Activated T-helper 2 cell treated with anti-CD3 and anti-CD28 coated beads, Interferon-gamma antibody, Interleukin-2, Interleukin-4, amounts not matched to agents 10 μg/mL and 5 μg/mL and 100 μg/mL, durations not matched to agents 14 hours and 24 hours and 36 hours (primary cell): ENCODE measurements around the gene DGCR2. TPM values are rescaled to one million over a fixed set of nuclear protein-coding genes. Genes with fewer than 3 reads are reported as not detected.

ENCODE experiments used
- DNase-seq: peaks from one replicate; pipeline ENCODE4 v3.0.0; 2021; ENCODE audit warnings: low spot score
- H3K27ac Mint-ChIP-seq: one replicate; pipeline ENCODE4 v1.8.0; 2021; ENCODE audit warnings: mixed read lengths
- H3K27me3 Mint-ChIP-seq: one replicate; pipeline ENCODE4 v1.8.0; 2021; ENCODE audit warnings: low read depth, mixed read lengths
- H3K36me3 Mint-ChIP-seq: one replicate; pipeline ENCODE4 v1.8.0; 2021; ENCODE audit warnings: low read depth, mixed read lengths
- H3K4me1 Mint-ChIP-seq: one replicate; pipeline ENCODE4 v1.8.0; 2021; ENCODE audit warnings: low read depth, mixed read lengths
- H3K4me3 Mint-ChIP-seq: one replicate; pipeline ENCODE4 v1.8.0; 2021; ENCODE audit warnings: low read depth, mild to moderate bottlenecking, moderate library complexity, mixed read lengths
- H3K9me3 Mint-ChIP-seq: one replicate; pipeline ENCODE4 v1.8.0; 2021; ENCODE audit warnings: mixed read lengths
- intact Hi-C: fragments of 100-400 bp; cut with micrococcal nuclease; formaldehyde crosslinking; loops from one replicate; pipeline ENCODE4 v1.15.1; 2023
- total RNA-seq: library from RNA; stranded (reverse); gene quantifications from 2 replicates; pipeline ENCODE4 v1.2.3, GENCODE V29; 2022

The DGCR2 gene
- total RNA-seq, 1 donor from 2014 or later = 22.5 TPM

- H3K36me3 Mint-ChIP-seq = peaks cover 2% of the 10 kb centered on the region
- H3K27ac Mint-ChIP-seq = no peak overlapping the region
- no peaks in the 10 kb centered on the region for H3K27me3 Mint-ChIP-seq
- DNase-seq = no peak
- H3K9me3 Mint-ChIP-seq = no peaks in the 10 kb centered on the region
- H3K4me3 Mint-ChIP-seq = no peak overlapping the region
- intact Hi-C loops = no loop called here
- H3K4me1 Mint-ChIP-seq = peaks cover 33% of the 10 kb centered on the region
Measured at GRCh38 chr22:19108807-19109197, 13.4 kb downstream of the DGCR2 start.

- Mint-ChIP-seq H3K27me3 (no peaks in the 10 kb centered on the region), H3K27ac (no peak overlapping the region), H3K9me3 (no peaks in the 10 kb centered on the region), H3K36me3 (peaks cover 2% of the 10 kb centered on the region), H3K4me1 (peaks cover 33% of the 10 kb centered on the region), H3K4me3 (no peak overlapping the region)
- intact Hi-C loops = no loop called here
- DNase-seq = no peak
Measured at GRCh38 chr22:19107730-19108074, 14.5 kb downstream of the DGCR2 start.

- Mint-ChIP-seq H3K36me3 (peaks cover 2% of the 10 kb centered on the region), H3K4me1 (peaks cover 33% of the 10 kb centered on the region), H3K9me3 (no peaks in the 10 kb centered on the region), H3K27ac (no peak overlapping the region), H3K4me3 (no peak overlapping the region), H3K27me3 (no peaks in the 10 kb centered on the region)
- intact Hi-C loops = no loop called here
- no peak for DNase-seq
Measured at GRCh38 chr22:19106886-19107729, 15.1 kb downstream of the DGCR2 start.

DNA sequence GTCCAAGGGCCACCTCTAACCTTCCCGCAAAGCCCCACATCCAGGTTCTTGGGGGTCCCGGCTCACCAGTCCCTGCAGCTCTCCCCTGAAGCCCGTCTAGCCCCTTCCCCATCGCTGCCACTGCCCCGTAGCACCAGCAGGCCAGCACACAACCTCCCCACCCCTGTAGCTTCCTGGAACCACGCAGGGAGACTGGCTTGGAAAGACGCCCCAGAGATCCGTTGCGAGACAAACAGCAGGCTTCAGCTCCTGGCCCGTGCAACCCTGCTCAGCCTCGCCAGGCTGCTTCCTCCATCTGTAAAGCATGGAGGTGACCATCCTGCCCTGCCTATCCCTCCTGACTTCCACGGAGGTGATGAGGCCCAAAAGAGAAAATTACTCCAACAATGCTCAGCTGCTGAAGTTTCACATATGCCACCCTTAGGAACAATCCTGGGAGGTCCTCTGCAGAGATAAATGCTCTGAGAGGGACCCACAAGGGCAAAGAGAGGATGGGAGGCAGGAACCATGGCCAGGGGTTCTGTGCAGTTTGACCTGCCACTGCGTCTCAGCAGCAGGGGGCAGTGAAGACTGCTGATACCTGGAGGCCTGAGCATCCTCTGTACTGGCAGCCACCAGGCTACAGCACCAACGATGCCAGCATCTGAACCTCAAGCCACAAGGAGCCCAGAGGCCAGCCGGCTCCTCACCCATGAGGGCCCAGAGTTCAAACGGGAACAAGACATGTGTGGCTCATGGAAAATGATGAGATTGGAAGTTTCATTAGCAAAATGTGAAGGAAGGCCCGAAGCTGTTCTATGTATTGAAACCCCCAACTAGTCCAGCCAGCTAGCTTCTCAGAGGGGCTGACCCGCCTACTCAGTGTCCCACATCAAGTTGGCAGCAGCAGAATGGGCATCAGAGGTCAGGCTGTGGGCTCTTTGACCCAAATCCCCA lies 16.1 kb downstream of the DGCR2 start:
- H3K4me1 Mint-ChIP-seq = peaks cover 28% of the 10 kb centered on the region

DNA sequence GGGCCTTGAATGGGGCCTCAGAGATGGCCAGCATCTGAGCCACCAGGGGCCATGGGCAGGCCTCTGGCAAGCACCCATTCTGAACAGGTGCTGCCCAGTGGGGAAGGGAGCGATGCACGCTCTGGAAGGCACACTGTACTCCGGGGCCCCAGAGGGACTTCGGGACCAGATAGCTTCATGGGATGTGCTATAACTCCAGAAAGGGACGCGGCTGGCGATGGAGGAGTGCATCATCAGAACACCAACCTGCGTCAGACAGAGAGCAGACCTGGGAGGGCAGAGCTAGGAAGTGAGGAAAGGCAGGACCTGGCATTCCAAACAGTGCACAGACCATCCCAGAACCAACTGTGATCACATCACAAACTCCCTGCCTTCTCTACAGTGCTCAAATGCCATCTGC lies 16.8 kb downstream of the DGCR2 start:
- Mint-ChIP-seq H3K27me3 (no peaks in the 10 kb centered on the region), H3K9me3 (no peaks in the 10 kb centered on the region), H3K4me3 (no peak overlapping the region), H3K27ac (no peak overlapping the region), H3K4me1 (peaks cover 25% of the 10 kb centered on the region), H3K36me3 (no peaks in the 10 kb centered on the region)
- DNase-seq = no peak
- intact Hi-C loops = no loop called here

More for the DNA sequence above, 16.1 kb downstream of the DGCR2 start:
- Mint-ChIP-seq H3K27me3 (no peaks in the 10 kb centered on the region), H3K4me3 (no peak overlapping the region), H3K27ac (no peak overlapping the region), H3K9me3 (no peaks in the 10 kb centered on the region), H3K36me3 (no peaks in the 10 kb centered on the region)
- no peak for DNase-seq
- intact Hi-C loops = no loop called here

DNA sequence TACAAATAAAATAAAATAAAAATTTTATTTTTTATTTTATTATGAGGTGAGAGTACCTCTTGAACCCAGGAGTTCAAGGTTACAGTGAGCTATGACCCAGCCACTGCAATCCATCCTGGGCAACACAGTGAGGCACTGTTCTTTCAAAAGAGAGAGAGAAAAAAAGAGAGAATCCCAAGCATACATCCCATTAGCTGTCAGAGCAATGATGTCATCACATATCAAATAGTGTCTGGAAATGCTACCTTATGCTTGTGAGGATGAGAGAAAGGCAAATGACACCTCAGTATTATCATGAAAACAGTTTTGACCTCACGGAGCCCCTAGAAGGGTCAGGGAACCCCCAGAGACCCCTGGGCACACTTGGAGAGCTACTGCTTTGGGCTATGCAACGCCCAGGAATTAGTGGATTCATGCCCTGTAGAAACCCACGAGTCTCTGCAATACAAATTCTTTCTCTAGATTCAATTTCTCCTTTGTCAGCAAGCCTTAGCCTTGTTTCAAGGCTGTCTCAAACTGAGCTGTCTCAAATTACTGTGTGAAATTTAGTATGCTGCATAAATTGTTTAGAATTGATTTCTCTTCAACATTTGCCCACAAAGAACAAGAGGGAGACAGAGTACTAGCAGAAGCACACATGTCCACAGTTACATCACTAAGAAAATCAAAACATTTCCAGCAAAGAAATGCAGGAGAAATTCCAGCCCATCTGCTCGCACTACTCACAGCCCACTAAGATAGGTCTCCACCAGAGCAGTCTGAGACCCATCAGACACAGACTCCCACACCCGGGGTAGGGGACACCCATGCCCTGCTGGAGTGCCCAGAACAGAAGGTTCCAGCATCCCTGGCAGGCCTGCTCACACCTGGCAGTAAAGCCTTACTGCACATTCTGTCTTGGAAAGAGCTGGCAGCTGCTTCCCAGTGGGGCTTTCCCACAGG lies 18.1 kb downstream of the DGCR2 start:
- no peak for DNase-seq
- intact Hi-C loops = no loop called here
- no peaks in the 10 kb centered on the region for H3K9me3 Mint-ChIP-seq
- H3K4me3 Mint-ChIP-seq = no peak overlapping the region
- no peaks in the 10 kb centered on the region for H3K36me3 Mint-ChIP-seq
- no peaks in the 10 kb centered on the region for H3K27me3 Mint-ChIP-seq
- peaks cover 13% of the 10 kb centered on the region for H3K4me1 Mint-ChIP-seq
- H3K27ac Mint-ChIP-seq = no peak overlapping the region

GRCh38 chr22:19098157-19098556 lies 24.1 kb downstream of the DGCR2 start:
- intact Hi-C loops = no loop called here
- no peak for DNase-seq
- H3K4me3 Mint-ChIP-seq = no peak overlapping the region
- no peaks in the 10 kb centered on the region for H3K27me3 Mint-ChIP-seq
- H3K27ac Mint-ChIP-seq = no peak overlapping the region
- H3K36me3 Mint-ChIP-seq = no peaks in the 10 kb centered on the region
- H3K9me3 Mint-ChIP-seq = no peaks in the 10 kb centered on the region
- no peaks in the 10 kb centered on the region for H3K4me1 Mint-ChIP-seq

DNA sequence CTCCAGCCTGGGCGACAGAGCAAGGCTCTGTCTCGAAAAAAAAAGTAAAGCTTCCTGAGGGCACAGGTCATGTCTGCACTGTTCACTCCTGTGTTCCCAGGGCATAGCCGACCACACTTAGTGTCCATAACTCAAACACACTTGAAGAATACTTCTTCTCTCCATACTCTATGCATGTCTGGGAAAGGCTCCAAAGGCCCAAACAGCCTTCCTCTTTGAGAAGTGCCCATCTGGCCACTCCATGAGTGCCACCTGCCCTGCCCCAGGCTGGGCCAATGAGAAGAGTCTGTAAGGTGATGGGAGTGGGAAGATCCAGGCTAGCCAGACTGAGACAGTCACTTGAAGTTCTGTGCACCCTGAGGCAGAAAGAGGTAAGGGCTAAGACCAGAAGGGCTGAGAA lies 24.7 kb downstream of the DGCR2 start:
- intact Hi-C loops = no loop called here
- no peaks in the 10 kb centered on the region for H3K4me1 Mint-ChIP-seq
- DNase-seq = no peak
- no peaks in the 10 kb centered on the region for H3K27me3 Mint-ChIP-seq
- no peak overlapping the region for H3K4me3 Mint-ChIP-seq
- H3K9me3 Mint-ChIP-seq = no peaks in the 10 kb centered on the region
- H3K27ac Mint-ChIP-seq = no peak overlapping the region
- no peaks in the 10 kb centered on the region for H3K36me3 Mint-ChIP-seq

DNA sequence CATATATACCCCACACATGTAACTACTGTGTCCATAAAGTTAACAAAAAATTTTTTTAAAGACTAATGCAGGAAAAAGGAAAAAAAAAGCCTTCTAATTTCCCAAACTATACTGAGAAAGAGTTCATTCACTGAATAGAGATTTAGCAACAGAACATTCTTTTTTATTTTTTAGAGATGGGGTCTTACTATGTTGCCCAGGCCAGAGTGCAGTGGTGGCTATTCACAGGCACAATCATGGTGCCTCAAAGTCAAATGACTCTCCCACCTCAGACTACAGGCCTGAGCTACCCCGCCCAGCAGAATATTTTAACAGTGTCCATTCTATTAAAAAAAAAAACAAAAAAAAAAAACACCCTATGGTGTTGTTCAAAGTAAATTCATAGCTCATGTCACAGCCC lies 25.7 kb downstream of the DGCR2 start:
- H3K9me3 Mint-ChIP-seq = no peaks in the 10 kb centered on the region
- H3K4me3 Mint-ChIP-seq = no peak overlapping the region
- H3K27ac Mint-ChIP-seq = no peak overlapping the region
- no peaks in the 10 kb centered on the region for H3K36me3 Mint-ChIP-seq
- intact Hi-C loops = no loop called here
- no peaks in the 10 kb centered on the region for H3K27me3 Mint-ChIP-seq
- no peaks in the 10 kb centered on the region for H3K4me1 Mint-ChIP-seq
- DNase-seq = no peak

GRCh38 chr22:19094393-19094997 lies 27.7 kb downstream of the DGCR2 start:
- intact Hi-C loops = no loop called here
- Mint-ChIP-seq H3K9me3 (no peaks in the 10 kb centered on the region), H3K27me3 (no peaks in the 10 kb centered on the region), H3K4me1 (no peaks in the 10 kb centered on the region), H3K36me3 (no peaks in the 10 kb centered on the region), H3K4me3 (no peak overlapping the region), H3K27ac (no peak overlapping the region)
- DNase-seq = no peak

GRCh38 chr22:19092725-19093124 lies 29.5 kb downstream of the DGCR2 start:
- peaks cover 11% of the 10 kb centered on the region for H3K36me3 Mint-ChIP-seq
- H3K27me3 Mint-ChIP-seq = no peaks in the 10 kb centered on the region
- H3K4me3 Mint-ChIP-seq = no peak overlapping the region
- no peaks in the 10 kb centered on the region for H3K9me3 Mint-ChIP-seq
- intact Hi-C loops = no loop called here
- H3K27ac Mint-ChIP-seq = no peak overlapping the region
- no peak for DNase-seq
- no peaks in the 10 kb centered on the region for H3K4me1 Mint-ChIP-seq

GRCh38 chr22:19090586-19091127 lies 31.6 kb downstream of the DGCR2 start:
- no peak for DNase-seq
- intact Hi-C loops = no loop called here
- no peak overlapping the region for H3K27ac Mint-ChIP-seq
- no peaks in the 10 kb centered on the region for H3K9me3 Mint-ChIP-seq
- H3K36me3 Mint-ChIP-seq = peaks cover 11% of the 10 kb centered on the region
- no peaks in the 10 kb centered on the region for H3K27me3 Mint-ChIP-seq
- H3K4me1 Mint-ChIP-seq = no peaks in the 10 kb centered on the region
- H3K4me3 Mint-ChIP-seq = no peak overlapping the region
